Lower leg skin (tissue), 4 donors: ENCODE measurements around the gene CCDC27. TPM values are rescaled to one million over a fixed set of nuclear protein-coding genes. Genes with fewer than 3 reads are reported as not detected.

Experiments
- DNase-seq, 2 donors: peaks; one replicate each; pipeline ENCODE4 v3.0.0-alpha.2; 2019; ENCODE audit warnings: low spot score in 2 of 2
- H3K4me3 ChIP-seq: fragments of 200-600 bp; sonication (generic); 2 replicates; pipeline ENCODE4 v1.5.1; 2017; ENCODE audit warnings: mild to moderate bottlenecking, low read depth; ENCODE audit not compliant: poor library complexity, severe bottlenecking
- CTCF ChIP-seq, 3 donors: fragments of 450-650 bp; IDR thresholded peaks; one replicate each; pipeline ENCODE4 v1.5.1; 2016; ENCODE audit warnings: antibody characterized with exemption in 3 of 3, mild to moderate bottlenecking in 3 of 3, moderate library complexity in 2 of 3
- POLR2A ChIP-seq, 2 donors: fragments of 450-650 bp; IDR thresholded peaks; one replicate each; pipeline ENCODE4 v1.6.1; 2016 to 2017; ENCODE audit warnings: antibody characterized with exemption in 2 of 2, mild to moderate bottlenecking in 1 of 2, moderate library complexity in 1 of 2
- WGBS, 2 donors: methylation state at CpG; one replicate each; pipeline ENCODE4 v1.1.5; 2018; 5-methylcytosine and 5-hydroxymethylcytosine counted together
- intact Hi-C: fragments of 100-400 bp; cut with DNase I; formaldehyde crosslinking; loops from one replicate; pipeline ENCODE4 v1.15.0; 2023; ENCODE audit warnings: low total_unique reads
- total RNA-seq, 4 donors: library from RNA; depleted of rRNA; stranded (reverse); fragments of >200 nt; gene quantifications; one replicate each; pipeline ENCODE4 v1.1.0, GENCODE V29; 2016

CCDC27 gene
- total RNA-seq, 4 donors from 2014 or later: not detected

- intact Hi-C loops: no loop called here
- DNase-seq: no peak
- TF ChIP-seq POLR2A (IDR thresholded peaks at IDR 0.05) (no peak), CTCF (IDR thresholded peaks at IDR 0.05) (no peak)
- 84 to 86% methylated on average over 11 of the region's 12 CpGs for WGBS, 2 donors
- H3K4me3 ChIP-seq: no peak overlapping the region
These were observed 10.6 kb downstream of the CCDC27 start for GRCh38 chr1:3762873-3763228.

DNA sequence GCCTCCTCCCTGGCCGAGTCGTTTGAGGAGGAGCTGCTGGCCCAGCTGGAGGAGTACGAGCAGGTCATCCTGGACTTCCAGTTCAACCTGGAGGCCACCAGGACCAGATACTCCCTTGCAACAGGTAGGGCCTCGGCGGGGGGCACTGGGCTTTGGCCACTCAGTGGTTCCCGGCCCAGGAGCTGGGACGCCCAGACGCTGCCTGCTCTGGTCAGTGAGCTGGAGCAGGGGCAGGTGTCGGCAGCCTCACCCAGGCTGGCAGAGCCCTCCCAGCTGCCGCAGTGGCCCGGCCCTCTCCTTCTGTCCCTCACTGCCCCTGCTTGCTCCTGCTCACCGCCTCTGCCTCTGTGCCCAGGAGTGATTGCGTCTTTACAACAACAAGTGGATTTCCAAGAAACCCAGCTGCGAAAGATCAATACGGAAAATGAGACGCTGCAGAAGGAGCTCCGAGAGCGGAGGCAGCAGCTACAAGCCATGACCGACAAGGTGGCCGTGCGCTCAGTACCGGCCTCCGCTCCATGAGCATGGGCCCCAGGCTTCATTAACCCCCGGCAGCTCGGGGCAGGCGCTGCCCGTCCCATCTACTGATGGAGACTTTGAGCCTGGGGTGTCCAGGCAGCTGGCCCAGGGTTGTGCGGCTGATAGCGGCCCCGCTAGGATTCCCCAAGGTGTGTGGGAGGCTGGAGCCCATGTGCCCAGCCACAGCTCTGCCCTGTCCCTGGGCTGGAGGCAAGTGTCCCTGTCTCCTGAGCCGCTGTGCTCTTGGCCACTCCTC lies 11.3 kb downstream of the CCDC27 start:
- TF ChIP-seq POLR2A (IDR thresholded peaks at IDR 0.05) (no peak), CTCF (IDR thresholded peaks at IDR 0.05) (no peak)
- DNase-seq: no peak

GRCh38 chr1:3767328-3767925 lies 15.2 kb downstream of the CCDC27 start:
- WGBS, 2 donors: 88% methylated on average over 17 of the region's 17 CpGs
- TF ChIP-seq CTCF (IDR thresholded peaks at IDR 0.05) (no peak), POLR2A (IDR thresholded peaks at IDR 0.05) (no peak)
- DNase-seq: no peak
- intact Hi-C loops: no loop called here
- no peak overlapping the region for H3K4me3 ChIP-seq

More for the DNA sequence above, 11.3 kb downstream of the CCDC27 start:
- intact Hi-C loops: no loop called here
- WGBS, 2 donors: 83 to 88% methylated on average over 27 to 31 of the region's 31 CpGs
- no peak overlapping the region for H3K4me3 ChIP-seq

GRCh38 chr1:3768811-3769390 lies 16.7 kb downstream of the CCDC27 start:
- DNase-seq: no peak
- WGBS, 2 donors: 89 to 94% methylated on average over 22 of the region's 22 CpGs
- intact Hi-C loops: no loop called here
- no peak overlapping the region for H3K4me3 ChIP-seq
- no peak for TF ChIP-seq CTCF (IDR thresholded peaks at IDR 0.05)

DNA sequence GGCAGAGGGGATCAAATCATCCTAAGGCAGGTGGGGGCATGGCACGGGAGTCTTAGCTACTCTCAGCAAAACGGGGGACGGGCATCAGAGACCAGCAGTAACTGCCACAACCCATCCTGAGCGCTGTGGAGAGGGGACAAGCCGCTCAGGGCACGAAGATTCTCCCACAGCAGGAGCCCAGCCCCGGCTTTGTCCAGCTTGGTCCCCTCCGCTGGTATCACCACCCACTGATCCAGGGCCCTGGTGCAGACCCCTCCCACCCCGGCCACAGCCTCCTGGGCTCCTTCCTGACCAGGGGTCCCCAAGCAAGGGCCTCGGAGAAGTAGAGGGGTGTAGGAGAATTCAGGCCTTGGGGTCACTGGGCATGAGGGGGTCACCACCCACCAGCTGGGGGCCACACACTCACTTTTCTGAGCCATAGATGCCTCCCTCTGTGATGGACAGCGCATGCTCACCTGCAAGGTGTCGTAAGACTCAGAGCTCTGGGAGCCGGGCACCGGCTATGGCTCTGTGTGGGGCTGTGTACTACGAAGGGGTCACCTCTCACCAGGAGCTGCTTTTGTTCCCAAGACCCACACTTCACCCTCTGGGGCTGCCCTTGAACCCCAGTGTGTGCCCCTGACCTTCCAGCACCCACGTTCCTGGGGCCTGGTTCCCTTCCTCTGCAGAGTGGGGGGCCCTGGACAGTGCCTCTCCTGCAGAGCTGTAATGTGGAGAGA lies 18.0 kb downstream of the CCDC27 start:
- H3K4me3 ChIP-seq: no peak overlapping the region
- no peak for DNase-seq
- intact Hi-C loops: no loop called here
- WGBS, 2 donors: 88 to 96% methylated on average over 15 of the region's 16 CpGs
- no peak for TF ChIP-seq POLR2A (IDR thresholded peaks at IDR 0.05)
- no peak for TF ChIP-seq CTCF (IDR thresholded peaks at IDR 0.05)
